MM.1S (cell line): ENCODE measurements around the gene AQP1.

ENCODE experiments used
- DNase-seq: peaks from one replicate; pipeline ENCODE4 v3.0.0-alpha.2; 2015
- H2AFZ ChIP-seq: fragments of 300-600 bp; sonication (generic); 2 replicates; pipeline ENCODE4 v1.6.0; 2016; ENCODE audit warnings: antibody characterized with exemption, low read length
- H3F3A ChIP-seq: fragments of 300-600 bp; sonication (generic); 2 replicates; pipeline ENCODE4 v1.6.1; 2016; ENCODE audit warnings: mild to moderate bottlenecking, antibody characterized with exemption, low read length, moderate library complexity, mixed read lengths; ENCODE audit not compliant: insufficient read depth
- H3K27ac ChIP-seq: fragments of 300-600 bp; sonication (generic); 2 replicates; pipeline ENCODE4 v1.5.1; 2016; ENCODE audit warnings: mild to moderate bottlenecking, low read length
- H3K27me3 ChIP-seq: fragments of 300-600 bp; sonication (generic); replicated peaks from 2 replicates; pipeline ENCODE4 v1.6.0; 2016; ENCODE audit warnings: low read length; ENCODE audit not compliant: insufficient read depth
- H3K36me3 ChIP-seq: fragments of 300-600 bp; sonication (generic); replicated peaks from 2 replicates; pipeline ENCODE4 v1.6.1; 2016; ENCODE audit warnings: mild to moderate bottlenecking, low read length, mixed read lengths; ENCODE audit not compliant: insufficient read depth
- H3K4me1 ChIP-seq: fragments of 300-600 bp; sonication (generic); 2 replicates; pipeline ENCODE4 v1.6.1; 2016; ENCODE audit warnings: low read length, mixed read lengths
- H3K4me2 ChIP-seq: fragments of 300-600 bp; sonication (generic); 2 replicates; pipeline ENCODE4 v1.6.0; 2016; ENCODE audit warnings: low read depth, low read length
- H3K4me3 ChIP-seq: fragments of 300-600 bp; sonication (generic); 2 replicates; pipeline ENCODE4 v1.5.1; 2016; ENCODE audit warnings: low read length, mixed read lengths
- H3K79me2 ChIP-seq: fragments of 300-600 bp; sonication (generic); 2 replicates; pipeline ENCODE4 v1.6.1; 2016; ENCODE audit warnings: mixed run types, low read length, mixed read lengths
- H3K9ac ChIP-seq: fragments of 300-600 bp; sonication (generic); 2 replicates; pipeline ENCODE4 v1.6.1; 2016; ENCODE audit warnings: low read length, mixed read lengths
- H3K9me2 ChIP-seq: fragments of 300-600 bp; sonication (generic); replicated peaks from 2 replicates; pipeline ENCODE4 v1.6.1; 2016; ENCODE audit warnings: mild to moderate bottlenecking, low read length, mixed read lengths; ENCODE audit not compliant: insufficient read depth
- H3K9me3 ChIP-seq: fragments of 300-600 bp; sonication (generic); replicated peaks from 2 replicates; pipeline ENCODE4 v1.6.1; 2016; ENCODE audit warnings: mild to moderate bottlenecking, low read length, mixed read lengths; ENCODE audit not compliant: insufficient read depth
- H4K20me1 ChIP-seq: fragments of 300-600 bp; sonication (generic); 2 replicates; pipeline ENCODE4 v1.6.1; 2016; ENCODE audit warnings: mild to moderate bottlenecking, low read length, moderate library complexity, mixed read lengths; ENCODE audit not compliant: insufficient read depth
- EZH2 ChIP-seq: fragments of 300-600 bp; sonication (generic); optimal IDR thresholded peaks from 2 replicates; pipeline ENCODE3; 2017; ENCODE audit warnings: low read depth, mild to moderate bottlenecking, antibody characterized with exemption, low read length, mixed read lengths
- EZH2phosphoT487 ChIP-seq: fragments of 300-600 bp; sonication (generic); IDR thresholded peaks from 2 replicates; pipeline ENCODE4 v1.6.1; 2018; ENCODE audit warnings: antibody characterized with exemption, low read length
- TF ChIP-seq, protein P1 (sequence below): fragments of 300-600 bp; sonication (generic); IDR thresholded peaks from 2 replicates; pipeline ENCODE4 v1.5.1; 2016; ENCODE audit warnings: antibody characterized with exemption, low read length, mixed read lengths

The AQP1 gene

GRCh38 chr7:30916767-30917166, 5.1 kb downstream of the AQP1 start:
- DNase-seq, result no peak
- no peaks in the 10 kb centered on the region for H3K27me3 ChIP-seq
- H3K9me2 ChIP-seq, result no peaks in the 10 kb centered on the region
- H3K4me2 ChIP-seq, result no peak overlapping the region
- H3K4me1 ChIP-seq, result no peaks in the 10 kb centered on the region
- H2AFZ ChIP-seq, result no peak overlapping the region
- no peaks in the 10 kb centered on the region for H3F3A ChIP-seq
- TF ChIP-seq EZH2 (no peak), EZH2phosphoT487 (no peak)
- TF ChIP-seq, protein P1, sequence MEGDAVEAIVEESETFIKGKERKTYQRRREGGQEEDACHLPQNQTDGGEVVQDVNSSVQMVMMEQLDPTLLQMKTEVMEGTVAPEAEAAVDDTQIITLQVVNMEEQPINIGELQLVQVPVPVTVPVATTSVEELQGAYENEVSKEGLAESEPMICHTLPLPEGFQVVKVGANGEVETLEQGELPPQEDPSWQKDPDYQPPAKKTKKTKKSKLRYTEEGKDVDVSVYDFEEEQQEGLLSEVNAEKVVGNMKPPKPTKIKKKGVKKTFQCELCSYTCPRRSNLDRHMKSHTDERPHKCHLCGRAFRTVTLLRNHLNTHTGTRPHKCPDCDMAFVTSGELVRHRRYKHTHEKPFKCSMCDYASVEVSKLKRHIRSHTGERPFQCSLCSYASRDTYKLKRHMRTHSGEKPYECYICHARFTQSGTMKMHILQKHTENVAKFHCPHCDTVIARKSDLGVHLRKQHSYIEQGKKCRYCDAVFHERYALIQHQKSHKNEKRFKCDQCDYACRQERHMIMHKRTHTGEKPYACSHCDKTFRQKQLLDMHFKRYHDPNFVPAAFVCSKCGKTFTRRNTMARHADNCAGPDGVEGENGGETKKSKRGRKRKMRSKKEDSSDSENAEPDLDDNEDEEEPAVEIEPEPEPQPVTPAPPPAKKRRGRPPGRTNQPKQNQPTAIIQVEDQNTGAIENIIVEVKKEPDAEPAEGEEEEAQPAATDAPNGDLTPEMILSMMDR, result no peak
- no peak overlapping the region for H3K9ac ChIP-seq
- no peak overlapping the region for H3K27ac ChIP-seq
- H4K20me1 ChIP-seq, result no peaks in the 10 kb centered on the region
- no peaks in the 10 kb centered on the region for H3K79me2 ChIP-seq
- H3K4me3 ChIP-seq, result no peak overlapping the region
- no peaks in the 10 kb centered on the region for H3K9me3 ChIP-seq
- H3K36me3 ChIP-seq, result no peaks in the 10 kb centered on the region

DNA sequence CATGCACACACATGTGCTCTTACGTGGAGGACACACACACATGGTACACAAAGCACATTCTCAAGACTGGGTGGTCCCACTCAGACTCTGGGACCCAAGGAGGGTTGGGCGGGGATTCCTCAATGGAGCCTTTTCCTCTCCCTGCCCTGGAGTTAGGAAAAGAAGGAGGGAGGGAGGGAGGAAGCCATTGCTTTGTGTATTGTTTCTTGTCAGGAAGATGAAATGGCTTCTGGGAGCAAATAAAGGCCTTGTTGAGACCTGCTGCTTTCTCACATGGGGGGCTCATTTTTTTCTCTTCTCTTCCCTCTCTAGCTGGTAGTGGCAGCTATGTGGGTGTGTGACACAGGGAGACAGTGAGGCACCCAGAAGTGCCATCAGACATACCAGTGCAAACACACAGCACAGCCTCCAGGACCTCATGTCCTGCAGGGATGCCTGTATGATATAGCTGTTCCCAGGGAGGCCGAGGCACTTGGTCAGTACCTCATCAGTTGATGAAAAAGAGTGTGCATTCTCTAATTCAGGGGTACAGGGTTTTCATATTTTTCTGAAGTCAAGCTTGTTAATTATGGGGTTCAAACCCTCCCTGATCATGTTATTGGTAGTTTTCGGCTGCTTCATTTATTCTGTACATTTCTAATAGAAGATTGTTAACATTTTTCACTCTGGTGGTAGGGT, 5.7 kb downstream of the AQP1 start:
- H3K4me2 ChIP-seq, result no peak overlapping the region
- no peak overlapping the region for H2AFZ ChIP-seq
- no peaks in the 10 kb centered on the region for H4K20me1 ChIP-seq
- H3K27ac ChIP-seq, result no peak overlapping the region
- H3K4me3 ChIP-seq, result no peak overlapping the region
- no peaks in the 10 kb centered on the region for H3K36me3 ChIP-seq
- no peak overlapping the region for H3K9ac ChIP-seq
- H3K9me2 ChIP-seq, result no peaks in the 10 kb centered on the region
- H3K4me1 ChIP-seq, result no peaks in the 10 kb centered on the region
- H3F3A ChIP-seq, result no peaks in the 10 kb centered on the region
- TF ChIP-seq, protein P1, result no peak
- TF ChIP-seq EZH2, result no peak
- TF ChIP-seq EZH2phosphoT487, result no peak
- no peaks in the 10 kb centered on the region for H3K9me3 ChIP-seq
- H3K79me2 ChIP-seq, result no peaks in the 10 kb centered on the region
- no peaks in the 10 kb centered on the region for H3K27me3 ChIP-seq
- no peak for DNase-seq

DNA sequence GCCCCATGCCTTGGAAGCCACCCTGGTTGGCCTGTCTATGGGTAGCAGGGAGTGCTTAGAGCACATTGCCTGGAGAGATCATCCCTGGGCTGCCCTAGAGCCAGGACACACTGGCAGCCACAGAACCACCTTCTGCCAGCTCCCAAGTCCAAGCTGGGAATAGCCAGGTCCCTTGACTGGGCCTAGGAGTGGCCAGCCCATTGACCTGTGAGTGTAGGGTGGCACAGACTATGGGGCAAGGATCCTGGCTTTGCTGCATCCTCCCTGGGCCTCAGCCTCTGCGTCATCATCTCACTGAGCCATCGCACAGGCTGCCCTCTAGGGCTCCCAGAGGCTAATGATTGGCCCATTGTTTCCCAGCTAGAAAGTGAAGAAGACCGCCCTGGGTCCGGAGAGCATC, 7.0 kb downstream of the AQP1 start:
- Histone ChIP-seq H3K9ac (no peak overlapping the region), H3K4me1 (no peaks in the 10 kb centered on the region), H3K27ac (no peak overlapping the region), H3K9me2 (no peaks in the 10 kb centered on the region), H3K36me3 (no peaks in the 10 kb centered on the region), H4K20me1 (no peaks in the 10 kb centered on the region), H3K9me3 (no peaks in the 10 kb centered on the region), H3K27me3 (no peaks in the 10 kb centered on the region), H3K79me2 (no peaks in the 10 kb centered on the region), H3F3A (no peaks in the 10 kb centered on the region), H3K4me2 (no peak overlapping the region), H3K4me3 (no peak overlapping the region), H2AFZ (no peak overlapping the region)
- TF ChIP-seq, protein P1, result no peak
- TF ChIP-seq EZH2phosphoT487 (no peak), EZH2 (no peak)
- no peak for DNase-seq
